Anterior cingulate cortex (tissue), 58 donors: Measurements from ENCODE around the gene TGFBR3L.
"Not testable (repeated sequence)": the region's sequence is repeated elsewhere in the genome, so short reads cannot be mapped to it uniquely, and the experiment has no call there.

Experiments
- DNase-seq, 58 donors: peaks; one replicate each; lab custom pipeline; 2025; lab: John Stamatoyannopoulos, UW

Gene TGFBR3L

GRCh38 chr19:7916103-7916954, 1.7 kb downstream of the TGFBR3L start:
- peak in 12 of 58 donors; percentile 8 to 51 (median 30) for DNase-seq

- DNase-seq = peak in 1 of 58 donors; percentile 51
These were observed 2.3 kb downstream of the TGFBR3L start for GRCh38 chr19:7916955-7917266.

DNA sequence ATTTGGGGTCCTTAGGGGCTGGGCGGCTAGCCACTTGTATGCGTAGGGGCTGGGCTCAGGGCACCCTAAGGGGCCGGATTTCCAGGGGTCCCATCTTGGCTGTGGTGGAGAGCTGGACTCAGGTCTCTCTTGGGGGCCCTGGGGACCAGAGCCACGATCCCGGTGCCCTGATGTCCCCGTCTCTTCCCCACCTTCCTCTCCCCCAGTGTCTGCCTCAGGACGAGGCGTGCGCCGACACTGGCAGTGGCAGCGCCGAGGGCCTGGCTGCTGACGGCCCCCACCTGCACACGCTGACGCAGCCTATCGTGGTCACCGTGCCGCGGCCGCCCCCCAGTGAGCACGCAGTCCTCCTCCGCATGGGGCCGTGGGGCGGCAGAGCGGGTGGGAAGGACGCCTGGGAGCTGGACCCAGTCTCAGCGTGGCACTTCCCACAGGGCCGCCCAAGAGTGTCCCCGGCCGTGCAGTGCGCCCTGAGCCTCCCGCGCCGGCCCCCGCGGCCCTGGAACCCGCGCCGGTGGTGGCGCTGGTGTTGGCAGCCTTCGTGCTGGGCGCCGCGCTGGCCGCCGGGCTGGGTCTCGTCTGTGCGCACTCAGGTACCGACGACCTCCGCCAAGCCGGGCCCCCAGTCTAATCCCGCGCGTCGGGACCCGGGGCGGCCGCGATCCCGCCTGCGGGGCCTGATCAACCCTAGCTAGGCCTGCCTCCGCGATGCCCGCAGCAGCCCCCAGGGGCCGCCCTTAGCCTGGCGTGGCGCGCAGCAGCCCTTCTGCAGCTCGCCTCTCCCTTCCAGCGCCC, 2.8 kb downstream of the TGFBR3L start:
- peak in 27 of 58 donors; percentile 14 to 74 (median 35) for DNase-seq

DNA sequence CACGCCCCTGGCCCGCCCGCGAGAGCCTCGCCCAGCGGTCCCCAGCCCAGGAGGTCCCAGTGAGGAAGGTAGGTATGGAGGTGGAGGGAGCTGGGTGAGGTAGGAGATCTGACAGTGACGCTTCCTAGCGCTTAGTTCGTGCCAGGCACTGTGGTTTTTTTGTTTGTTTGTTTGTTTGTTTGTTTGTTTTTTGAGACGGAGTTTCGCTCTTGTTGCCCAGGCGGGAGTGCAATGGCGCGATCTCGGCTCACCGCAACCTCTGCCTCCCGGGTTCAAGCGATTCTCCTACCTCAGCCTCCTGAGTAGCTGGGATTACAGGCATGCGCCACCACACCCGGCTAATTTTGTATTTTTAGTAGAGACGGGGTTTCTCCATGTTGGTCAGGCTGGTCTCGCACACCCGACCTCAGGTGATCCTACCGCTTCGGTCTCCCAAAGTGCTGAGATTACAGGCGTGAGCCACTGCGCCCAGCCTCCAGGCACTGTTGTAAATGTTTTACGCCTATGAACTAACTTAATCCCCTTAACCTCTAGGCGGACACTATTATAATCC, 3.5 kb downstream of the TGFBR3L start:
- not testable (repeated sequence) for DNase-seq

DNA sequence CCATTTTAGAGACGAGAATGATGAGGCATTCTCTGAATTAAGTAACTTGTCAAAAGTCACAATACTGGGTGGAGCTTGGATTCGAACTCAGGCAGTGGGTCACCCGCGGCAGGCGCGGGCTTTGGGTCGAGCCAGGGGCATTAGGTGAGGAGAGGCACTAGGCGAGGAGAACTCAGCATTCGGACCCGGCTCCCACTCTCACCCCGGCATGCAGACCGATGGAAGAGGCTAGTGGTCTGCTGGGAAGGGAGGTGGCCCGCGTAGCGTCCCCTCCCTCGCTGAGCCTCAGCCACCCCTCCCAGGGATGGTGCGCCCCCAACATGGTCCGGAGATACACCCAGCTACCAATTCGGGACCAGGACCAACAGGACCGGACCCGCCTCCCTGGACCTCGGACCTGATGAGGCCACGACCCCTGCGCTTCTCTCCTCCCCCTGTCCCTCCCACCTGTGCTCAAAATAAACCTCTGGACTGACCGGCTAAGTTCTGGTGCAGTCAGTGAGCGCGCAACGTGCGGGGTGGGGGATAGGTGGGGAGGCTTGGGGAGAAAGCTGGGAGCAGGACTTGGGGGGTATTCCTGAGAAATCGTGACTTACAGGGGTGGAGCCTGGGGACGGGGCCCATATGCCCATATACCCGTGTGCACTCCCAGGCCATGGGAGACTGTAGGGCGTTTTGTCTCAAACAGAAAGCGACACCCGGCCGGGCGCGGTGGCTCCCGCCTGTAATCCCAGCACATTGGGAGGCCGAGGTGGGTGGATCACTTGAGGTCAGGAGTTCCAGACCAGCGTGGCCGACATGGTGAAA, 4.2 kb downstream of the TGFBR3L start:
- peak in 1 of 58 donors; percentile 4 for DNase-seq

DNA sequence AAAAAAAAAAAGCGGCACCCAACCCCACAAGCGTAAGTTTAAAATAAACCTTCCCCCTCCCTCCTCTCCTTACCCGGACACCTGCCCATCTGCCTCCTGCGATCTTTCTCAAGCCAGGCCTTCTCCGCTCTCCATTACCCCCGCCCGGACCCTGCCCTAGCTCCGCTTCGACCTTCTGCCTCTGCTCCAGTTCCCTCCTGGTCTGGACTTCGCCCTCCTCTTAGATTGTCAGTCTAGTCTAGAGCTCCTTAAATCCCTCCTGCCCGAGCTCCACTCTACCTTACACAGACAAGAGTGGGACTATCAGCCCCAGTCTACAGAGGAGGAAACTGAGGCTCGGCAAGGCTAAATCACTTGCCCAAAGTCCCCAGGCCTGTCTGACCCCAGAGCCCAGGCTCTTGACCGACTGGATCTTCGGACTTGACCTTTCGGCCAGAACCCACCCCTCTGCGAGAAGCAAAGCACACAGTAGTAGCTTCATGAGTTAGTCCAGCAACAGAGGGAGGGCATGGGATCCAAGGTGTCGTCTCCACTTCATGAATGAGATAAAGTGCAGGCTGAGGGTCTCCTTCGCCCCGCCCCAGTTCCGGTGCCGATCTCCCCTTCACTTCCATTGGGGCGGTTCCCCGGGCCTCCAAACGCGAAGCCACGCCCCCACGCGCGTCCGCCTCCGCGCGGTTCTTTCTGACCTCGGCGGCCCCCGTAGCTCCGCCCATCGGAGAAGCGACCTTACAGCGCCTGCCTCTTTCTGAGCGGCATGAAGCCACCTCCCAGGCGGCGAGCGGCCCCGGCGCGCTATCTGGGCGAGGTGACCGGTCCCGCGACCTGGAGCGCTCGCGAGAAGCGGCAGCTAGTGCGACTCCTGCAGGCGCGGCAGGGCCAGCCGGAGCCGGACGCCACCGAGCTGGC, 5.2 kb downstream of the TGFBR3L start, which contains the start of gene SNAPC2:
TSS of gene SNAPC2 (plus strand) at position 729 of the 909 bp plus-strand sequence. CDS start at position 758, 29 bp downstream.
- DNase-seq = peak; percentile 65 to 97 (median 92)

- peak; percentile 70 to 100 (median 97) for DNase-seq
These were observed 6.1 kb downstream of the TGFBR3L start for GRCh38 chr19:7920519-7921301.

- DNase-seq = peak in 3 of 58 donors; percentile 44 to 58 (median 53)
These were observed 6.8 kb downstream of the TGFBR3L start for GRCh38 chr19:7921302-7921966.

DNA sequence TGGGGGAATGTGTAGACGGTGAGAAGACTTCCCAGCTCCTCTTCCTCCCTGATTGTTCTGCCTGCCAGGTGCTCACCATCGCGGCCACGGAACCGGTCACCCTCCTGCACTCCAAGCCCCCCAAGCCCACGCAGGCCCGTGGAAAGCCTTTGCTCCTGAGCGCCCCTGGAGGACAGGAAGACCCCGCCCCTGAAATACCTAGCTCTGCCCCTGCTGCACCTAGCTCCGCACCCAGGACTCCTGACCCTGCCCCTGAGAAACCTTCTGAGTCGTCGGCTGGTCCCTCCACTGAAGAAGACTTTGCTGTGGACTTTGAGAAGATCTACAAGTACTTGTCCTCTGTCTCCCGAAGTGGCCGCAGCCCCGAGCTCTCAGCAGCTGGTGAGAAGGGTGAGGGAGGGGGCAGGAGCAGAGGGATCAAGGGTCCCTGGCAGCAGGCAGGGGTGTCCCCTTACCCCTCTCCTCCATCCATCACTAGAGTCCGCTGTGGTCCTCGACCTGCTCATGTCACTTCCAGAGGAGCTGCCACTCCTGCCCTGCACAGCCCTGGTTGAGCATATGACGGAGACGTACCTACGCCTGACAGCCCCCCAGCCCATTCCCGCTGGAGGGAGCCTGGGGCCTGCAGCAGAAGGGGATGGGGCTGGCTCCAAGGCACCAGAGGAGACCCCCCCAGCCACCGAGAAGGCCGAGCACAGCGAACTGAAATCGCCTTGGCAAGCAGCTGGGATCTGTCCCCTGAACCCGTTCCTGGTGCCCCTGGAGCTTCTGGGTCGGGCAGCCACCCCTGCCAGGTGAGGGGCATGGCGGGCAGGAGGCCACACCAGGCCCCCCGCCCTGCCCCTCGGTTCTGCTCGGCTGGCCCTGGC, 7.6 kb downstream of the TGFBR3L start:
- DNase-seq = no peak

DNA sequence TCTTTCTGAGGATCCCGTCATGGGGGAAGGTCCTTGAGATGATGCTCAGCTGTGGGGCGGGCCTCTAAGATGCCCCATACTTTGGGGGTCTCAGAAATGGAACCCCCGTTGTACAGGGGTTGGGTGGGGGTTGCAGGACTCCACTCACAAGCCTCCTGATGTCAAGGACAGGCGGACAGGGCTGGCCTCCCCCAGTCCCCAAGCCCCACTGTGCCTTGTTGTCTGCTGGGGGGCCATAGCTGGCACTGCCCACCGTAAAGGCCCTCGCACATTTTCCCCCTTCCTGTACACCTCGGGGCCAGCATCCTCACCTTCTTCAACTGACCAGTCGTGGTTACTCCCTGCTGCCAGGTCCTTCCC, 8.2 kb downstream of the TGFBR3L start:
- DNase-seq = no peak

- peak in 23 of 58 donors; percentile 13 to 79 (median 34) for DNase-seq
These were observed 8.9 kb downstream of the TGFBR3L start for GRCh38 chr19:7923295-7924191.

DNA sequence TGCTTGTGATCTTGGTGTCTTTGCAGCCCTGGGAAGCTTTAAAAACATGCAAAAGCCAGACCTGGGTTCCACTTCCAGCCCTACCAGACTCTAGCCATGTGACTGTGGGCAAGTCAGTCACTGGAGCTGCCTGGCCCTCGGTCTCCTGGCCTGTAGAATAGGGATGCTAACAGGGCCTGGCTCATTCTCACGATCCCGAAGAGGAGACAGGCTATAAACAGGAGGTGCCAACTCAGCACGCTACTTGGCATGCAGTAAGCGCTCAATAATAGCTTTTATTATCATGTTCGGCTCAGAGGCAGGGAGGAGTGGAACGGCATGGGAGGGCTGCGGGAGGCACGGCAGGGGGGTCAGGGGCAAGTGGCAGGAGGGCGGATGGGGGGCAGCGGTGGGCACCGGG, 9.6 kb downstream of the TGFBR3L start:
- DNase-seq = peak in 3 of 58 donors; percentile 28 to 53 (median 29)

DNA sequence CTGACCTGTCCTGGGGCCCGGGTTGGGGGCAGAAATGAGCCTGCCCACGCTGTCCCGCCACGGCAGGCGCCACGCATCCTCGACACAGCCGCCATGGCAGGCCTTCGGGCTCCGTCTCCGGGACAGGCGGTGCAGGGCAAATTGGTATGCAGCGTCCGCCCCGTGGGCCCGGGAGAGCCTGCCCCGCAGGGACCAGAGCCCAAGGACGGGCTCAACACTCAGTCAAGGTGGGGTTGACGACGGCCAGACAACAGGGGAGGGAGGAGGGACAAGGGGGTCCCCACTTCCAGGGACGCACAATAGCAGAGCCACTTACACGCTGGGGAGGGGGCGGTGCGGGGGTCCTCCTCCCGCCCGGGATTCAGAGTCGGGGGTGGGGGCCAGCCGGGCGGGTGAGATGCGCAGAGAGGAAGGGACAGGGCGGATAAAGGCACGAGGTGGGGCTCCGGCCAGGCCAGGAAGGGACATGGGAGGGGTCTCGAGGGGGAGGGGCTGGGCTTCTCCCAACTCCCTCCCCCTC, 10.1 kb downstream of the TGFBR3L start:
- DNase-seq = no peak

DNA sequence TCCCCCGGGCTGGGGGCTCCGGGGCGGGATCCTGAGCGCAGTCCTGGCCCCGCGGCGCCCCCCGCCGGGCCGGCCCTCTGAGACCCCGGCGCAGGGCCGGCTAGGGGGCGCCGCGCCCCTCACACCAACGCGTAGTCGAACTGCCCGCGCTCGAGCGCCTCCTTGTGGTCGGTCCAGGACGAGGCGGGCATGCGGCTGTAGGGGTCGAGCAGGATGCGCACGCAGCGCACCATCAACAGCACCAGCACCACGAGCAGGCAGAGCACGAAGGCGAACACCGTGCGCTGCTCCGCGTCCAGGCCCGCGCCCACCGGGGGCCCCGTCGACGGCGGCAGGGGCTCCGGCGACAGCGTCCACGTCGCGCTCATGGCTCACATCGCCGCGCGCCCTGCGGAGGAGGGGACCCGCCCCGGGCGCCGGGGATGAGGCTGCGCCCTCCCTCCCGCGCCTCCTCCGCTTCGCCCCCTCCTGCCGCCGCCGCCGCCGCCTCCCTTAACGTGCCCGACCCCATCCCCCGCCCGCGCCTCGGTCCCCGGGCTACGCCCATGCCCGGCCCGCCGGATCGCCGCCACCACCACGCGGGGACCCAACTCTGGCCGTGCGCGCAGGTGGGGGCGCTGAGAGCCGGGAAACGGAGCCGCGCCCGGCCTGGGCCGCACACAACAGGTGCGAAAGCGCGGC, 10.7 kb downstream of the TGFBR3L start:
- DNase-seq = peak in 29 of 58 donors; percentile 8 to 68 (median 33)
